ENCODE results near the gene COL2A1. TPM values are rescaled to one million over a fixed set of nuclear protein-coding genes. Genes with fewer than 3 reads are reported as not detected.

COL2A1 gene
- total RNA-seq, 2 experiments from 2014 or later, result 0.05 TPM; not detected in 1

- DNase-seq, result peak; percentile 78
- ChIA-PET CTCF (interaction anchor here (0.6 to 2.8 kb wide), 27 partner anchors 9 to 216 kb away, joined by 3 to 29 read pairs (median 5); partner anchors contain the start of genes TMEM106C and VDR), POLR2A (no interaction called here)
- intact Hi-C loops (cut with DNase I, micrococcal nuclease), result loop anchor here (1.0 to 5.0 kb wide), 9 partner anchors 17 to 235 kb away; partner anchors contain the start of gene VDR (in 1 of the 2)
- peaks cover 3% of the 10 kb centered on the region for H3K27me3 Mint-ChIP-seq
- no peak overlapping the region for H3K4me3 Mint-ChIP-seq
- no peaks in the 10 kb centered on the region for H3K9me3 Mint-ChIP-seq (ENCODE audit: low read depth)
- ATAC-seq, result peak; percentile 83
- H3K36me3 Mint-ChIP-seq (ENCODE audit: low read depth), result no peaks in the 10 kb centered on the region
- H3K27ac Mint-ChIP-seq, result peak overlapping the region; percentile 10
- H3K4me1 Mint-ChIP-seq, result peaks cover 10% of the 10 kb centered on the region
Observed at GRCh38 chr12:47949441-47950341, 54.6 kb downstream of the COL2A1 start.

DNA sequence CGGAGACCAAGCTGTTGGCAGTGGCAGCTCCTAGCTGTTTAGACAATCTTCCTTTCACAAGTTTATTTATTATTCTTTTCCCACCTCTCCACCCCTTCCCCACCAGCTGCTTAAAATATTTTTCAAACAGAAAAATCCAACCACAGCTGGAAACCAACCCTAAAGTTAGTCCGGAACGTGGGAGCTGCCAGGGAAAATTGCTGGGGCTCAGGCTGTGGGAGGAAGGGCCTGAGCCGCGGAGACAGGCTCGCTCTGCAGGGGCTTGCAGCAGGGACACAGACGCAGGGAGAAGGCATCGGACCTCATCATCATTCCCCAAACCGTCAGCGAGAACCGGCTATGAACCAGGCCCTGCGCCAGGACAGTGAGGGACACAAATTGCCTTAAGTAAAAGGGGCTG, 56.9 kb downstream of the COL2A1 start:
- intact Hi-C loops (cut with DNase I, micrococcal nuclease), result loop anchor here (5.0 kb wide), 3 partner anchors 80 to 145 kb away; no protein-coding TSS in a partner anchor
- DNase-seq (no peak), ATAC-seq (no peak)
- Mint-ChIP-seq H3K36me3 (ENCODE audit: low read depth) (no peaks in the 10 kb centered on the region), H3K4me1 (peaks cover 10% of the 10 kb centered on the region), H3K27ac (no peak overlapping the region), H3K4me3 (no peak overlapping the region), H3K27me3 (peaks cover 5% of the 10 kb centered on the region), H3K9me3 (ENCODE audit: low read depth) (no peaks in the 10 kb centered on the region)
- ChIA-PET POLR2A (no interaction called here), CTCF (interaction anchor here (0.7 to 1.8 kb wide), 6 partner anchors 33 to 232 kb away, joined by 3 to 5 read pairs (median 4); no protein-coding TSS in a partner anchor)

GRCh38 chr12:47946413-47947323, 57.6 kb downstream of the COL2A1 start:
- Mint-ChIP-seq H3K36me3 (ENCODE audit: low read depth) (no peaks in the 10 kb centered on the region), H3K4me3 (no peak overlapping the region), H3K27me3 (peaks cover 7% of the 10 kb centered on the region), H3K4me1 (peaks cover 10% of the 10 kb centered on the region), H3K27ac (no peak overlapping the region), H3K9me3 (ENCODE audit: low read depth) (no peaks in the 10 kb centered on the region)
- ChIA-PET POLR2A (no interaction called here), CTCF (interaction anchor here (0.7 to 1.8 kb wide), 5 partner anchors 32 to 179 kb away, joined by 3 to 5 read pairs (median 3); no protein-coding TSS in a partner anchor)
- ATAC-seq, result no peak
- no peak for DNase-seq
- intact Hi-C loops (cut with DNase I, micrococcal nuclease), result loop anchor here (5.0 kb wide), 3 partner anchors 79 to 144 kb away; no protein-coding TSS in a partner anchor

DNA sequence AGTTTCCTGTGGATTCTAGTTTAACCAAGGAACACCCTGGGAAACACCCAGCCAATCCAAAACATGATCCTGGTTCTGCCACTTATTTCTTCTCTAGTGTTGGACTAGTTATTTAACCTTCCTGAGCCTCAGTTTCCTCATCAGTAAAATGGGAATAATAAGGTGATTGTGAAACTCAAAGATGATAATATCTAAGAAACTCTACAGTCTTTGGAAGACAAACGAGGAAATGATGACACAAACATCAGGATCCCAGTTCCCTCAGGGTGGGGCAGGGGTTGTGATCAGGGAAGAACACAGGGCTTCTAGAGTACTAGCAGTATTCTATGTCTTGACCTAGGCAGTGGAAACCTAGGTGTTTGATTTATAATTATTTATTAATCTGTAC, 58.9 kb downstream of the COL2A1 start:
- no peak overlapping the region for H3K4me3 Mint-ChIP-seq
- H3K27me3 Mint-ChIP-seq, result peaks cover 16% of the 10 kb centered on the region
- ChIA-PET CTCF (no interaction called here), POLR2A (no interaction called here)
- intact Hi-C loops (cut with DNase I, micrococcal nuclease), result loop anchor here (5.0 kb wide), 3 partner anchors 78 to 143 kb away; no protein-coding TSS in a partner anchor
- no peak for DNase-seq
- H3K36me3 Mint-ChIP-seq (ENCODE audit: low read depth), result no peaks in the 10 kb centered on the region
- no peak overlapping the region for H3K27ac Mint-ChIP-seq
- H3K4me1 Mint-ChIP-seq, result peaks cover 10% of the 10 kb centered on the region
- no peaks in the 10 kb centered on the region for H3K9me3 Mint-ChIP-seq (ENCODE audit: low read depth)
- ATAC-seq, result no peak

DNA sequence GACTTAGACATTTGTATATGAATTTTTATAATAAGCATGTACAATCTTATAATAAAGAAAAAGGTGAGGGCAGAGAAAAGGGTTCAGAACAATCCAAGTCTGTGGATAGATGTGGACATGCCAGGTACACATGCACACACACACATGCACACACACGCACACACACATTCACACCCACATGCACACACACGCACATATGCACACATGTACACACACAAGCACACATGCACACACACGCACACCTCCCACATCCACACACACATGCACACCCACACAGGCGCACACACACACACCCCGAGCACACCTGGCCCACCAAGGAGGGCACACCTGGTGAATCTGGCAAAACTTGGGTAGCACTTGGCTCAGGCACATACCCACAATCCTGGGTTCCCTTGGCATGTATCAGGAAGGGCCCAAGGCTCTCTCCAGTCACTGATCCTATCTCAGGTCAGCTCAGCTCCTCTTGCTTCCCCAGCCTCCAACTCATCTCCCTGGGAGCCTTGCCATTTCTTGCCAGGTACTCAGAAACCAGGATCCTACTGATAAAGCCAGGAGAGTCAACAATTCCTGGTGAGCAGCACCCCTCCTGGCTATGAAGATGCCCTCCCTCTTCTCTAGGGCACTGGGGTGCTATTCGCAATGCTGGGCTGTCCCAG, 59.5 kb downstream of the COL2A1 start:
- ChIA-PET POLR2A (no interaction called here), CTCF (no interaction called here)
- intact Hi-C loops (cut with DNase I, micrococcal nuclease), result loop anchor here (5.0 kb wide), 3 partner anchors 78 to 143 kb away; no protein-coding TSS in a partner anchor
- Mint-ChIP-seq H3K27ac (no peak overlapping the region), H3K36me3 (ENCODE audit: low read depth) (no peaks in the 10 kb centered on the region), H3K4me3 (no peak overlapping the region), H3K4me1 (peaks cover 10% of the 10 kb centered on the region), H3K27me3 (peaks cover 16% of the 10 kb centered on the region), H3K9me3 (ENCODE audit: low read depth) (no peaks in the 10 kb centered on the region)
- DNase-seq (no peak), ATAC-seq (no peak)

DNA sequence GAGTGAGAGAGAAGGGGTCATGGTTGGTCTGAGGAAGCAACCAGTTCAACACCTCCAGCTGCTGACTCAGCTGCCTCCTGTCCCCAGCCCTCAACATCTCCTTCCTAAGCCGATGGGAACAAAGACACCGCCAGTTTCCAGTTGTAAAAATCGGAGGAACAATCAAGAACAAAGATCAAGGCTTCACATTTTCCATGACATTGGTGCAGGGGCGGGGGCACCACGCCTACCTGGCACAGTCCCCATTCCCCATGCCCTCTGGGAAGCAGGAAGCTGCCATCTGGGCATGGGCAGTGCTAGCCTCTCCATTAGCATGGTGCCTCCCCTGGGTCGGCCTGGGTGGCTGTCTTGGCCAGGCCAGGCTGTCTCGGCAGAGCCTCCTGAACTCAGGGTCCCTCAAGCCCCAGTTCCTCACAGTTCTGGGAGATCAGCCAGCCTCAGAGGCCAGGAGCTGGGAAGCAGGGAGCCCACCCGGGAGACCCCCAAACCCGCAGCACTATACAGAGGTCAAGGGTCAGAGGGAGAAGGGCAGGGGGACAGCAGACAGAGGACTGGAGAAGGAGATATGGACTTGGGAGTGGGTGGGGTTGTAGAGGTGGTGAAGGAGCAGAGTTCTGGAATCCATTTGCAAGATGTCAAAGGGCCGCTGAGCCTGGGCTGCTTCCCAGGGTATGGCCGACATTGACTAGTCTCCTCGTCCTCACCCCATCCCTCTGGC, 60.5 kb downstream of the COL2A1 start:
- peaks cover 4% of the 10 kb centered on the region for H3K4me1 Mint-ChIP-seq

GRCh38 chr12:47942614-47943225, 61.6 kb downstream of the COL2A1 start:
- POLR2A ChIA-PET, result no interaction called here
- no peak overlapping the region for H3K4me3 Mint-ChIP-seq
- ATAC-seq (no peak), DNase-seq (no peak)
- no peaks in the 10 kb centered on the region for H3K9me3 Mint-ChIP-seq (ENCODE audit: low read depth)
- H3K27ac Mint-ChIP-seq, result no peak overlapping the region
- peaks cover 4% of the 10 kb centered on the region for H3K4me1 Mint-ChIP-seq
- no peaks in the 10 kb centered on the region for H3K36me3 Mint-ChIP-seq (ENCODE audit: low read depth)
- H3K27me3 Mint-ChIP-seq, result peaks cover 16% of the 10 kb centered on the region
- CTCF ChIA-PET, result interaction anchor here (0.5 kb wide), 1 partner anchor 18 kb away, joined by 3 read pairs; no protein-coding TSS in a partner anchor
- intact Hi-C loops (cut with DNase I, micrococcal nuclease), result no loop called here

More for the DNA sequence above, 60.5 kb downstream of the COL2A1 start:
- DNase-seq (no peak), ATAC-seq (no peak)
- H3K27me3 Mint-ChIP-seq, result peaks cover 16% of the 10 kb centered on the region
- ChIA-PET CTCF (interaction anchor here (0.5 to 0.7 kb wide), 3 partner anchors 19 to 24 kb away, joined by 3 read pairs; no protein-coding TSS in a partner anchor), POLR2A (no interaction called here)
- H3K36me3 Mint-ChIP-seq (ENCODE audit: low read depth), result no peaks in the 10 kb centered on the region
- H3K27ac Mint-ChIP-seq, result no peak overlapping the region
- intact Hi-C loops (cut with DNase I, micrococcal nuclease), result no loop called here
- H3K9me3 Mint-ChIP-seq (ENCODE audit: low read depth), result no peaks in the 10 kb centered on the region
- no peak overlapping the region for H3K4me3 Mint-ChIP-seq

DNA sequence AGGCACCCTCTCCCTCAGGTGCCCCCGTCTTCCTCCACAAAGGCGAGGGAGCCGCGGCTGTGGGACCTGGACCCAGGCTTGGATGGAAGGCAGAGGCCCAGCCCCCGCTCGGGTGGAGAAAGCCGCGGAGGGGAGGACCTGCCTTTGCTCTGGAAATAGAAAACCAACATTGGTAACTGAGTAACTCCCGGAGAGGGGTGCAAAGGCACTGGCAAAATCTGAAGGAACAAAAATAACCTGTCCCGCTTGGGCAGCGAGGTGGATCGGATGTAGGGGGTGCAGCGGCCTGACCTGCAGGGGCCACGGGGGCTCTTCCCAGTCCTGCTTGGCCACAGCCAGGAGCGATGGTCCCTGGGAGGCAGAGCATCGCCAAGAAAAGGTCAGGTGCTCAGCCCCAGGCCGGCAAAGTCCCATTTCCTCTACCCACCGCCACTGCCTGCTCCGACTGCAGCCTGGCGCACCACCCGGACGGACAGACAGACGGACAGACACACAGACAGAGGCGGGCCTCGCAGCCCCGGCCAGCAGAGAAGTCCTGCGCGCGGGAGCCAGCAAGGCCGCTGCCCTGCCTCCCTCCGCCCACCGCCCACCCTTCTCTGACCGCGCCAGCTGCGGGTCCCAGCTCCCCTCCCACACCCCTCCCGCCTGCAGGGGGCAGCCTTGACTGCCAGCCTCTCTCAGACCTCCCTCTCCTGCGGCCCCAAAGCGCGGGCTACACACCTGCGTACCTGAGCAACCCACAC, 62.2 kb downstream of the COL2A1 start:
- Mint-ChIP-seq H3K27ac (no peak overlapping the region), H3K9me3 (ENCODE audit: low read depth) (no peaks in the 10 kb centered on the region), H3K36me3 (ENCODE audit: low read depth) (no peaks in the 10 kb centered on the region), H3K27me3 (peaks cover 16% of the 10 kb centered on the region), H3K4me1 (peaks cover 4% of the 10 kb centered on the region), H3K4me3 (no peak overlapping the region)
- DNase-seq (peak; percentile 60), ATAC-seq (peak; percentile 57)
- CTCF ChIA-PET, result no interaction called here
- POLR2A ChIA-PET, result no interaction called here
- intact Hi-C loops (cut with DNase I, micrococcal nuclease), result no loop called here

DNA sequence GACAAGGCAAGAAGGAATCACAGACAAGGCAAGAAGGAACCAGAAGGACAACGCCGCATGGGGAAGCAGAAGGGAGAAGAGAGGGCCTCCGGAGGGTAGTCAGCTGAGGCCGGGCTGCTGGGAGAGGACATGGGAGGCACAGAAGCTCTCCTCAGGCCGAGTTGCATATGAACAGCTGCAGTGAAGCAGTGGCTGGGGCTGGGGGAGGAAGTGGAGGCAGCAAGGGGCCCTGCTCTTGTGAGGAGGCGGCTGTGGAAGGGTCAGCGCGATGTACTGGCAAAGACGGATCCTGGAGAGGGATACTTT, 62.8 kb downstream of the COL2A1 start:
- intact Hi-C loops (cut with DNase I, micrococcal nuclease), result no loop called here
- DNase-seq (no peak), ATAC-seq (no peak)
- ChIA-PET POLR2A (no interaction called here), CTCF (interaction anchor here (1.7 kb wide), 1 partner anchor 8 kb away, joined by 5 read pairs; no protein-coding TSS in a partner anchor)
- Mint-ChIP-seq H3K27ac (no peak overlapping the region), H3K36me3 (ENCODE audit: low read depth) (no peaks in the 10 kb centered on the region), H3K27me3 (peaks cover 13% of the 10 kb centered on the region), H3K4me3 (no peak overlapping the region), H3K9me3 (ENCODE audit: low read depth) (no peaks in the 10 kb centered on the region), H3K4me1 (no peaks in the 10 kb centered on the region)
